Vagina (tissue), 2 donors: Measurements from ENCODE around the gene COPG1.

Experiments
- POLR2A ChIP-seq, 2 donors: fragments of 450-650 bp; IDR thresholded peaks; one replicate each; pipeline ENCODE4 v1.6.1; 2017; ENCODE audit warnings: antibody characterized with exemption in 2 of 2, mild to moderate bottlenecking in 2 of 2, moderate library complexity in 2 of 2
- POLR2AphosphoS5 ChIP-seq, 2 donors: sonication (generic); formaldehyde crosslinking; IDR thresholded peaks; one replicate each; pipeline ENCODE4 v1.9.0; 2017; ENCODE audit warnings: antibody characterized with exemption in 2 of 2, mild to moderate bottlenecking in 2 of 2, low read depth in 1 of 2; ENCODE audit not compliant: insufficient read depth in 1 of 2
- TF ChIP-seq, protein P1 (sequence below), 3 experiments: fragments of 450-650 bp in 2 of 3; fragments of 200-600 bp in 1 of 3; sonication (generic) in 1 of 3; IDR thresholded peaks; one replicate each; pipeline ENCODE4 v1.5.1; 2017 to 2019; ENCODE audit warnings: antibody characterized with exemption in 3 of 3, mild to moderate bottlenecking in 2 of 3, moderate library complexity in 2 of 3

DNA sequence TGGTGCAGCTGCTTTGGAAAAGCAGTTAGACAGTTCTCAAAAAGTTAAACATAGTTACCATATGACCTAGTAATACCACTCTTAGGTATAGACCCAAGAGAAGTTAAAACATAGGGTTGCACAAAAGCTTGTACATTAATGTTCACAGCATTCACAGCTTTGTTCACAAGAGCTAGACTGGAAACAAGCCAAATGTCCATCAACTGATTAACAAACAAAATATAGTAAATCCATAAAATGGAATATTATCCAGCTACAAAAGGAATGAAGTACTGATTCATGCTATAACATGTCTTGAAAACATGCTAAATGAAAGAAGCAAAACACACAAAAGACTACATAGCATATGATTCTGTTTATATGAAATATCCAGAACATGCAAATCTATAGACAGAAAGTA lies 2.8 kb upstream of the COPG1 start:
- TF ChIP-seq, protein P1, sequence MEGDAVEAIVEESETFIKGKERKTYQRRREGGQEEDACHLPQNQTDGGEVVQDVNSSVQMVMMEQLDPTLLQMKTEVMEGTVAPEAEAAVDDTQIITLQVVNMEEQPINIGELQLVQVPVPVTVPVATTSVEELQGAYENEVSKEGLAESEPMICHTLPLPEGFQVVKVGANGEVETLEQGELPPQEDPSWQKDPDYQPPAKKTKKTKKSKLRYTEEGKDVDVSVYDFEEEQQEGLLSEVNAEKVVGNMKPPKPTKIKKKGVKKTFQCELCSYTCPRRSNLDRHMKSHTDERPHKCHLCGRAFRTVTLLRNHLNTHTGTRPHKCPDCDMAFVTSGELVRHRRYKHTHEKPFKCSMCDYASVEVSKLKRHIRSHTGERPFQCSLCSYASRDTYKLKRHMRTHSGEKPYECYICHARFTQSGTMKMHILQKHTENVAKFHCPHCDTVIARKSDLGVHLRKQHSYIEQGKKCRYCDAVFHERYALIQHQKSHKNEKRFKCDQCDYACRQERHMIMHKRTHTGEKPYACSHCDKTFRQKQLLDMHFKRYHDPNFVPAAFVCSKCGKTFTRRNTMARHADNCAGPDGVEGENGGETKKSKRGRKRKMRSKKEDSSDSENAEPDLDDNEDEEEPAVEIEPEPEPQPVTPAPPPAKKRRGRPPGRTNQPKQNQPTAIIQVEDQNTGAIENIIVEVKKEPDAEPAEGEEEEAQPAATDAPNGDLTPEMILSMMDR (IDR thresholded peaks at IDR 0.05), result no peak
- no peak for TF ChIP-seq POLR2AphosphoS5 (IDR thresholded peaks at IDR 0.05; ENCODE audit: insufficient read depth in 1 of 2, low read depth in 1 of 2)
- no peak for TF ChIP-seq POLR2A (IDR thresholded peaks at IDR 0.05)
